Stimulated activated memory B cell treated with anti-CD40 and anti-IgM and Interleukin-4, amounts not matched to agents 10 μg/mL and 1 μg/mL and 100 μg/mL, for 72 hours (primary cell): ENCODE results near the gene CKMT1B.
"Not testable (repeated sequence)": the region's sequence is repeated elsewhere in the genome, so short reads cannot be mapped to it uniquely, and the experiment has no call there.

ENCODE experiments used
- ATAC-seq: fragments of 150-1000 bp; cut with Tn5 transposase; 2 replicates; pipeline ENCODE4 v1.10.0; 2021
- H3K27ac Mint-ChIP-seq: one replicate; pipeline ENCODE4 v1.8.0; 2022; ENCODE audit warnings: mild to moderate bottlenecking, mixed read lengths
- H3K27me3 Mint-ChIP-seq: one replicate; pipeline ENCODE4 v1.8.0; 2022; ENCODE audit warnings: mixed read lengths
- H3K36me3 Mint-ChIP-seq: one replicate; pipeline ENCODE4 v1.8.0; 2022; ENCODE audit warnings: mixed read lengths
- H3K4me1 Mint-ChIP-seq: one replicate; pipeline ENCODE4 v1.8.0; 2022; ENCODE audit warnings: mixed read lengths
- H3K4me3 Mint-ChIP-seq: one replicate; pipeline ENCODE4 v1.8.0; 2022; ENCODE audit warnings: mild to moderate bottlenecking, moderate library complexity, mixed read lengths
- H3K9me3 Mint-ChIP-seq: one replicate; pipeline ENCODE4 v1.8.0; 2022; ENCODE audit warnings: mixed read lengths

CKMT1B gene

DNA sequence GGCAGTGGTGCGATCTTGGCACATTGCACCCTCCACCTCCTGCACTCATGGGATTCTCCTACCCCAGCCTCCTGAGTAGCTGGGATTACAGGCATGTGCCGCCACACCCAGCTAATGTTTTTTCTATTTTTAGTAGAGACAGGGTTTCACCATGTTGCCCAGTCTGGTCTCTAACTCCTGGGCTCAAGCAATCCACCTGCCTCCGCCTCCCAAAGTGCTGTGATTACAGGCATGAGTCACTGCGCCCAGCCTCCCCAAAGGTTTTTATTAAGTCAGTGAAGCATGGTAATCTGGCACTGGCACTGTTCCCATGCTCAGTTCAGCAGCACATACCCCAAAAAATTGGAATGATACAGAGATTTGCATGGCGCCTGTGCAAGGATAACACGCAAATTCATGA is 8.4 kb downstream of the CKMT1B start:
- not testable (repeated sequence) for ATAC-seq, H3K9me3 Mint-ChIP-seq, H3K4me1 Mint-ChIP-seq, H3K36me3 Mint-ChIP-seq, H3K4me3 Mint-ChIP-seq, H3K27ac Mint-ChIP-seq
- H3K27me3 Mint-ChIP-seq, result peaks cover 43% of the 10 kb centered on the region

DNA sequence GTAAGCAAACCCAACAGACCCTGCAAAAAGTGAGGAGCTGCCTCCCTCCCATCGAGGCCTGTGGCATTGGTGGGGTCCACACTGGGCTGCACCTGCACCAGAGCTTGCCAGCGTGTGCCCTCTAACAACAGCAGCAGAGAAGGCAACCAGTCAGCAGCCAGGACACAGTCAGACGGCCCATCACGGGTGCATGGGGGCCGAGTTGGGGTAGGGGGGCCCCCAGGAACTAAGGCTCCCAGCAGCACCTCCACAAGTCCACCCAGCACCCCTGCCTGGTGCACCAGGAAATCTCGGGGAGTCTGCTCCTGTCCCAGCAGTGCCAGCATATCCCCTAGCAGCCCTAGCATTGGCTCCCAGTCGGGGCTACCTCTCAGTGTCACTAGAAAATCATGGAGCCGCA is 23.9 kb downstream of the CKMT1B start:
- not testable (repeated sequence) for H3K4me3 Mint-ChIP-seq, H3K36me3 Mint-ChIP-seq, H3K9me3 Mint-ChIP-seq, H3K4me1 Mint-ChIP-seq, ATAC-seq, H3K27ac Mint-ChIP-seq
- peaks cover 16% of the 10 kb centered on the region for H3K27me3 Mint-ChIP-seq

DNA sequence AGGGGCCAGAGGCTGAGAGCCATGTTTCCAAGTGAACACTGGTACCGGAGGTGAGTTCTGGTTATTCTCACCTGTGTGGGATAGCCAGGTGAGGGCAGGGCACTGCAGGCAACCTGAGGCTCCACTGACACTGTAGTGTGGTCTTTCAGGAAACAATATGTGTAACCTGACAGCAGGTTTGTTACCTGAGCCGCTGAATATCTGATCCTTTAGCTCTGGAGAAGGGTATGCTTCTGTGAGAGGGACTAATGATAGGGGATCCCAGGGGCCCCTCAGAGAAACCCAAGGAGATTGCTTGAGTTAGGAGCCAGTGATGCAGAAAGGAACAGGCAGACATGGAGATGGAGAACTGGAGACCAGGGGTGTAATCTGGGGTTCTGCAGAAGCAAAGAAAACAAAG is 24.9 kb downstream of the CKMT1B start, which contains the start of gene STRC:
TSS of gene STRC (minus strand) at position 101 of the 400 bp plus-strand sequence. CDS start at position 23, 78 bp downstream.
- not testable (repeated sequence) for H3K9me3 Mint-ChIP-seq, ATAC-seq, H3K4me3 Mint-ChIP-seq, H3K27ac Mint-ChIP-seq, H3K36me3 Mint-ChIP-seq, H3K4me1 Mint-ChIP-seq
- peaks cover 16% of the 10 kb centered on the region for H3K27me3 Mint-ChIP-seq

DNA sequence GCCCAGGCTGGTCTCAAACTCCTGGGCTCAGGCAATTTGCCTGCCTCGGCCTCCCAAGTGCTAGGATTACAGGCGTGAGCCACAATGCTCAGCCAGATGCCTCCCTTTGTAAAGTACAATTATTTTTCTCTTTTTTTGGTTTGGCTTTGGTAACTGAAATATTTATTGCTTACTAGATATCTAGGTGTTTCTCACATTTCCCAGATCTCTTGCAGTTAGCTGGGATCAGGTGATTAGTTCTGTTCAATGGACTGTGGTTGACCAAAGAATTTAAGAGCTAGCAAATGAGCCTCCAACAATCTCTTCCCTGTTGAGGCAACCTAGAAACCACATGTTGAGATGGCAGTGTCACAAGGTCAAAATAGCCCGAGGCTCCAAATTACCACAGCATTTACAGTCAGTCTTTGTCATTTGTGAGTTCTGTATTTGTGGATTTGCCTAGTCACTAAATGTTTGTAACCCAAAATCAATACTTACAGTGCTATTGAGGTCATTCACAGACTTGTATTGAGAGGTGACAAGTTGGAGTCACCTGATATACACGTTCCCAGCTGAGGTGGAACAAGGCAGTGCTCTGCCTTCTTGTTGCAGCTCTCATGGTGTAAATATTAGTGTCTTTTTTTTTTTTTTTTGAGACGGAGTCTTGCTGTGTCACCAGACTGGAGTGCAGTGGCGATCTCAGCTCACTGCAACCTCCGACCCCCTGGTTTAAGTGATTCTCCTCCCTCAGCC is 28.4 kb downstream of the CKMT1B start:
- peaks cover 16% of the 10 kb centered on the region for H3K27me3 Mint-ChIP-seq
- ATAC-seq, H3K36me3 Mint-ChIP-seq, H3K27ac Mint-ChIP-seq, H3K4me3 Mint-ChIP-seq, H3K4me1 Mint-ChIP-seq, H3K9me3 Mint-ChIP-seq: not testable (repeated sequence)

DNA sequence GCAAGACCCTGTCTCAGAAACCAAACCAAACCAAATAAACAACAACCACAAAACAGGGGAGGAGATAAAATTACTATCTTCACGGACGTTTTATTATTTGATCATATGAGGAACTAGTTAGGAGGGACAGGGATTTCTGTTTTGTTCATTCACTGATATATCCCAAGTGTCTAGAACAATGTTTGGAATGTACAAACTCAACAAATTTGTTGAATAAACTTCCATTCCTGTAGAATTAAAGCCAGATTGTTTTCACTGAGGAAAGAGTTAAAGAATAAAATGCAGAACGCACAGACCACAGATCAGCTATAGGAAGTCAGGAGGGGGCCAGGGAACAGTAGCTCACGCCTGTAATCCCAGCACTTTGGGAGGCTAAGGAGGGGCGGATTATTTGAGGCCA is 31.3 kb downstream of the CKMT1B start:
- H3K4me3 Mint-ChIP-seq, result no peak overlapping the region
- no peaks in the 10 kb centered on the region for H3K4me1 Mint-ChIP-seq
- no peak for ATAC-seq
- H3K27me3 Mint-ChIP-seq, result peaks cover 5% of the 10 kb centered on the region
- no peak overlapping the region for H3K27ac Mint-ChIP-seq
- H3K9me3 Mint-ChIP-seq, result no peaks in the 10 kb centered on the region
- no peaks in the 10 kb centered on the region for H3K36me3 Mint-ChIP-seq

DNA sequence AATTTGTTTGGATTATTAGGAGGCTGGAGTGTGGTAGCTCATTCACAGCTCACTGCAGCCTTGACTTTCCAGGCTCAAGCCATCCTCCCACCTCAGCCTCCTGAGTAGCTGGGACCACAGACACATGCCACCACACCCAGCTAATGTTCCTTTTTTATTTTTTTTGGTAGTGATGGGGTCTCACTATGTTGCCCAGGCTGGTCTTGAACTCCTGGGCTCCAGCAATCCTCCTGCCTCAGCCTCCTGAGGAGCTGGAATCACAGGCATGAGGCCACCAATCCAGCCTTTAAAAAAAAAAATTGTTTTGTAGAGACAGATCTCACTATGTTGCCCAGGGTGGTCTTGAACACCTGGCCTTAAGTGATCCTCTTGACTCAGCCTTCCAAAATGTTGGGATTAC is 33.1 kb downstream of the CKMT1B start:
- not testable (repeated sequence) for H3K36me3 Mint-ChIP-seq, H3K9me3 Mint-ChIP-seq, ATAC-seq, H3K27me3 Mint-ChIP-seq, H3K4me3 Mint-ChIP-seq, H3K27ac Mint-ChIP-seq, H3K4me1 Mint-ChIP-seq

DNA sequence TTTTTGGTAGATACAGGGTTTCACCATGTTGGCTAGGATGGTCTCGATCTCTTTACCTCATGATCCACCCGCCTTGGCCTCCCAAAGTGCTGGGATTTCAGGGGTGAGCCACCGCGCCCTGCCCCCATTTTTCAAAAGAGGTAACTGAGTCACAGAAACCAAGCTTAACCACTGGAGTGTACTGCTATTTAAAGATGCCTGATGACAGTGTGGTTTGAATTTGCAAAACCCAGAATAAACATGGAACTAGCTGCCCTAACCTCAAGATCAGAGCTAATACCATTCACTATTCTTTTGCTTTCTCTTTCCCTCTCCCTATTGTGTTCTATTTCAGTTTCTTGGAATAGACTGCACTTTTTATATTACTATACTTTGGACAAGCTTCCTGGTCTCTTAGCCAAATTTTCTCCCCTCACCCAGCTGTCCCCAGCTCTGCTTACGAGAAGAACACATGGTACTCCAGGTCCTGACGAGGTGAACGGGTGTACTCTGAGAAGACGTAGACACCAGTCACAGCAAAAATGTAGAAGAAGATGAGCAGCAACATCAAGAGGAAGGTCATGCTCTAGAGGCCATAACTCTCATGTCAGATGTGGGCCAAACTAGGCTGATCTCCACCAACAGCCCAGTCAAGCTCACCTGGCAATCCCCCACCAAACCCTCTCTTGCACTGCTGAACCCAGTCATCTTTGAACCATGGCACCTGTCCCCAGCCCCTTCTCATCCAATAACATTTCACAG is 44.8 kb downstream of the CKMT1B start:
- H3K9me3 Mint-ChIP-seq, H3K27me3 Mint-ChIP-seq, H3K27ac Mint-ChIP-seq, H3K36me3 Mint-ChIP-seq, H3K4me1 Mint-ChIP-seq: not testable (repeated sequence)
- H3K4me3 Mint-ChIP-seq, result peak overlapping the region; percentile 21
- peak; percentile 51 for ATAC-seq
